K562 (cell line): ENCODE data around the gene GARNL3. TPM values are rescaled to one million over a fixed set of nuclear protein-coding genes. Genes with fewer than 3 reads are reported as not detected.
A peak's percentile ranks its signal among the peaks of the same experiment; 100 is the strongest.

ENCODE experiments used
- AFF1 ChIP-seq, 2 experiments: fragments of 450-650 bp; IDR thresholded peaks; 2 replicates each; pipeline ENCODE4 v1.6.1; 2018; ENCODE audit warnings: mild to moderate bottlenecking in 2 of 2, low read depth in 1 of 2; ENCODE audit not compliant: partially characterized antibody in 2 of 2
- ATF1 ChIP-seq, 2 experiments: fragments of 450-650 bp in 1 of 2; IDR thresholded peaks; 2 replicates each; pipeline ENCODE4 v1.6.1; 2016; ENCODE audit warnings: missing compliant biosample characterization in 1 of 2, missing genetic modification characterization in 1 of 2
- CREB1 ChIP-seq, 2 experiments: sonication (generic) in 1 of 2; formaldehyde crosslinking in 1 of 2; IDR thresholded peaks; 2 replicates each; pipeline versions ENCODE4 v1.6.1 to v1.8.0; 2012 to 2022; ENCODE audit warnings: inconsistent platforms in 1 of 2, mild to moderate bottlenecking in 1 of 2, missing genetic modification reagents in 1 of 2, moderate library complexity in 1 of 2
- CREBBP ChIP-seq: IDR thresholded peaks from one replicate; pipeline ENCODE4 v1.6.1; 2012; ENCODE audit warnings: low read depth, mild to moderate bottlenecking, control low read depth, inconsistent platforms, low read length
- FOXM1 ChIP-seq, 2 experiments: fragments of 450-650 bp in 1 of 2; sonication (generic) in 1 of 2; formaldehyde crosslinking in 1 of 2; IDR thresholded peaks; 2 replicates each; pipeline versions ENCODE4 v1.6.1 to v1.9.0; 2017 to 2022; ENCODE audit warnings: low read depth in 2 of 2, mild to moderate bottlenecking in 2 of 2, missing genetic modification reagents in 1 of 2, moderate library complexity in 1 of 2
- GATAD2B ChIP-seq: fragments of 450-650 bp; IDR thresholded peaks from 2 replicates; pipeline ENCODE4 v1.6.1; 2017; ENCODE audit warnings: mild to moderate bottlenecking, borderline replicate concordance
- HDAC8 ChIP-seq: fragments of 450-650 bp; IDR thresholded peaks from 2 replicates; pipeline ENCODE4 v1.6.1; 2016; ENCODE audit warnings: mild to moderate bottlenecking, missing genetic modification characterization, moderate library complexity, missing compliant biosample characterization
- IRF2 ChIP-seq: sonication (generic); formaldehyde crosslinking; IDR thresholded peaks from 2 replicates; pipeline ENCODE4 v1.8.1; 2022; ENCODE audit warnings: mild to moderate bottlenecking, missing genetic modification reagents
- MAFK ChIP-seq: IDR thresholded peaks from 2 replicates; pipeline ENCODE4 v1.6.1; 2011; ENCODE audit warnings: low read length, improper control_type of control experiment
- MXI1 ChIP-seq: IDR thresholded peaks from 2 replicates; pipeline ENCODE4 v1.6.1; 2011; ENCODE audit warnings: low read depth, mild to moderate bottlenecking, improper control_type of control experiment, low read length
- NCOR1 ChIP-seq: fragments of 450-650 bp; IDR thresholded peaks from 2 replicates; pipeline ENCODE4 v1.6.1; 2016; ENCODE audit warnings: mild to moderate bottlenecking, moderate library complexity
- POLR3G ChIP-seq: IDR thresholded peaks from 2 replicates; pipeline ENCODE4 v1.6.1; 2011; ENCODE audit not compliant: insufficient read length, insufficient replicate concordance; ENCODE audit errors: extremely low read depth
- SAFB2 ChIP-seq: fragments of 200-400 bp; formaldehyde crosslinking; IDR thresholded peaks from 2 replicates; pipeline ENCODE4 v1.6.1; 2018; ENCODE audit warnings: borderline replicate concordance, low read length, low read depth, moderate library complexity; ENCODE audit not compliant: severe bottlenecking
- U2AF2 ChIP-seq: fragments of 200-400 bp; formaldehyde crosslinking; optimal IDR thresholded peaks from 2 replicates; pipeline ENCODE3; 2017; ENCODE audit warnings: low read depth, mild to moderate bottlenecking, low read length
- ZBTB26 ChIP-seq: fragments of 450-650 bp; formaldehyde crosslinking; IDR thresholded peaks from 2 replicates; pipeline ENCODE4 v1.4.0; 2022; ENCODE audit warnings: missing genetic modification characterization
- ZKSCAN3 ChIP-seq: fragments of 250-450 bp; sonication (Bioruptor Pico); IDR thresholded peaks from 2 replicates; pipeline ENCODE4 v1.4.0; 2020
- ZNF133 ChIP-seq: fragments of 250-450 bp; sonication (Bioruptor Pico); IDR thresholded peaks from 2 replicates; pipeline ENCODE4 v1.4.0; 2020; ENCODE audit warnings: mild to moderate bottlenecking
- ZNF212 ChIP-seq: fragments of 450-650 bp; formaldehyde crosslinking; IDR thresholded peaks from 2 replicates; pipeline ENCODE4 v1.4.0; 2020; ENCODE audit warnings: mild to moderate bottlenecking
- ZNF324 ChIP-seq: fragments of 250-450 bp; sonication (Bioruptor Pico); IDR thresholded peaks from 2 replicates; pipeline ENCODE4 v1.4.0; 2020; ENCODE audit warnings: mild to moderate bottlenecking
- ZNF41 ChIP-seq: fragments of 250-450 bp; sonication (Bioruptor Pico); conservative IDR thresholded peaks from 2 replicates; pipeline ENCODE4 v1.4.0; 2020; ENCODE audit warnings: mild to moderate bottlenecking
- ZNF561 ChIP-seq: fragments of 450-650 bp; formaldehyde crosslinking; conservative IDR thresholded peaks from 2 replicates; pipeline ENCODE4 v1.4.0; 2020; ENCODE audit warnings: mild to moderate bottlenecking, moderate library complexity
- polyA plus RNA-seq, 8 experiments: library from polyadenylated mRNA; depleted of rRNA in 4 of 8; stranded (reverse) in 5 of 8; unstranded in 3 of 8; fragments of >200 nt; fragmentation: Nextera tagmentation in 2 of 8; fragmentation: Illumina TruSeq in 1 of 8; extraction: Ambion mirVana in 2 of 8; extraction: Trizol in 1 of 8; gene quantifications; 2 replicates each; pipeline versions ENCODE4 v1.2.1 to v1.2.3, GENCODE V29; 2011 to 2014; ENCODE audit warnings: inconsistent platforms in 1 of 8, missing spikeins in 1 of 8
- total RNA-seq, 7 experiments: library from RNA; depleted of rRNA in 6 of 7; stranded (reverse); fragments of >200 nt in 6 of 7; fragmentation: Illumina TruSeq in 2 of 7; extraction: Trizol in 2 of 7; gene quantifications; 2 replicates each; pipeline versions ENCODE4 v1.2.1 to v1.2.3, GENCODE V29; 2011 to 2021; ENCODE audit warnings: low replicate concordance in 1 of 7

The GARNL3 gene
- total and polyA plus RNA-seq, 9 of the 15 experiments (the other 6 are each of a cell fraction or from before 2014, with no cell fraction given), result 0.35 to 2.7 (median 1.6) TPM

GRCh38 chr9:127423934-127424675 is 159.5 kb downstream of the GARNL3 start, which contains the start of gene ZNF79 (continued):
- no peak for TF ChIP-seq ZNF212
- no peak for TF ChIP-seq ZNF41 (CRISPR knock-in tag)
- TF ChIP-seq U2AF2, result no peak
- no peak for TF ChIP-seq ZKSCAN3 (CRISPR knock-in tag)
- peak; percentile 38; the same call in 1 of the 2 replicates for TF ChIP-seq HDAC8
- peak; percentile 69 to 95 for TF ChIP-seq AFF1 (IDR thresholded peaks at IDR 0.05; ENCODE audit: low read depth in 1 of 2, partially characterized antibody in 2 of 2)
- TF ChIP-seq GATAD2B, result no peak
- no peak for TF ChIP-seq SAFB2
- TF ChIP-seq FOXM1 (IDR thresholded peaks at IDR 0.05; ENCODE audit: low read depth), result no peak
- no peak for TF ChIP-seq FOXM1 (CRISPR knock-in tag; IDR thresholded peaks at IDR 0.05; ENCODE audit: low read depth)
- TF ChIP-seq ATF1 (CRISPR knock-in tag; IDR thresholded peaks at IDR 0.05), result peak; percentile 55
- TF ChIP-seq ATF1 (tag; IDR thresholded peaks at IDR 0.05), result peak; percentile 96
- no peak for TF ChIP-seq IRF2 (CRISPR knock-in tag)
- no peak for TF ChIP-seq POLR3G
- TF ChIP-seq ZNF324 (CRISPR knock-in tag), result no peak
- no peak for TF ChIP-seq ZNF133 (CRISPR knock-in tag)
- TF ChIP-seq MAFK, result no peak
- TF ChIP-seq CREB1 (IDR thresholded peaks at IDR 0.05), result peak; percentile 96
- TF ChIP-seq CREB1 (CRISPR knock-in tag; IDR thresholded peaks at IDR 0.05), result peak; percentile 95
- TF ChIP-seq ZNF561, result 0 out of 2 replicates have a peak, but pooled peaks have one; percentile 36
- TF ChIP-seq MXI1, result 0 out of 2 replicates have a peak, but pooled peaks have one; percentile 11
- no peak for TF ChIP-seq ZBTB26 (CRISPR knock-in tag)
- TF ChIP-seq CREBBP, result no peak
- TF ChIP-seq NCOR1, result no peak
